ENCODE measurements around the gene CACNB3.

CACNB3 gene

DNA sequence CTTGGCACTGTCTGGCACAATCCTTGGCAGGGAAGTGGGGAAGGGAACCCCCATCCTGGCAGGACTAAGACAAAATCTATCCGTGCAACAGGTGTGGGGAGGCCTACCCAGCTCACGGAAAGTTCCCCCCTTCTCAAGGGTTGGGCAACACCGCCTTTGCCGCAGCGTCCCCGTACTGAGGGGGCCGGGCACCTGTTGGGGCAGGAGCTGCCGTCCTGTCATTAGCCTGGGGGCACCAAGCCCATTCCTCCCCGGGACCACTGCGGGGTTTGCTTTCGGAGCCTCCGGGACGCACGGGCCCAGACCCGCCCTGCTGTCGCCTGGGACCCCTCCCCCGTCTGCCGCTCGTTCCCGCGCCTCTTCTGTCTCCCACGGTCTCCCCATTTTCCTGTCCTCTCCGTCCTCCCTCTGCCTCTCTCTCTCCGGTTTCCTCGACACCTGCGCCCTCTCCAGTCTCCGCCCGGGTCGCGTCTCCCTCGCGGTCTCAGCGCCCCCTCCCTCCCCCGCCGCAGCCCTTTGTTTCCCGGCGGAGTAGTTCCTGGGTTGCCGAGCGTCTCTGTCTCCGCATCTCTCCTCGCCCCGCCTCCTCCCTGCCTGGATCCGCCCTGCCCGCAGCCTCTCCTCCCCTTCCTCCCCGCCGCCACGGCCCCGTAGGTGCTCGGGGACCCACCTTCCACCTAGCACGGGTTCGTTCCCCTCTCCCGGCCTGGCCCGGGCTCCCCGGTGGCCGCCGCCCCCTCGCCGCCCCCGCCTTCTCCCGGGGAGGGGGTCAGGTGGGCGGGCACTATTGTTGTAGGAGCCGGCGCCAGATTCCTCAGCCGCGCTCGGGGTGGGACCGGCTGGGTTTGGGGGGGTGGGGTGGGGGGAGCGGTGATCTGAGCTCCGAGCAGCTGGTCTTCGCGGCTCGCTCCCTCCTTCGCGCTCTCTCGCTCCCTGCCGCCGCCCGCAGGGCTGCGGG lies at the start of gene CACNB3:
Gene CACNB3, plus strand, starts transcription at position 624 of the 958 bp plus-strand sequence. CDS start 434 bp downstream, outside the sequence.
- peak; percentile 84 for DNase-seq

DNA sequence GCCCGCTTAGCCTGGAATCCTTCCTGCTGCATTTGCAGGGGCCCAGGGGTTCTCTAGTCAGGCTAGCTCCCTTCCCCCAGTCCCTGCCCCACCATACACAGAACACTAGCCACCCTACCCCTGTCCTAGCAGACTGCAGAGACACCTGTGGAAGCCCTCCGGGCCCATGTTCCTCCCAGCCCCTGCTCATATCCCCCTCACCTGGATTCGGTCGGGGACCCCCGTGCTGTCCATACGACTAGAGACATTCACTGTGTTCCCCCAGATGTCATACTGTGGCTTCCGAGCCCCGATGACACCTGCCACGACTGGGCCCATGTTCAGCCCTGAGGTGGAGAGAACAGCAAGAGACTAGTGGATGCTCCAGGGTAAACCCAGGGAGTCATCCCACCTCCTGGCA lies 49.6 kb upstream of the CACNB3 start:
- no peak for DNase-seq

DNA sequence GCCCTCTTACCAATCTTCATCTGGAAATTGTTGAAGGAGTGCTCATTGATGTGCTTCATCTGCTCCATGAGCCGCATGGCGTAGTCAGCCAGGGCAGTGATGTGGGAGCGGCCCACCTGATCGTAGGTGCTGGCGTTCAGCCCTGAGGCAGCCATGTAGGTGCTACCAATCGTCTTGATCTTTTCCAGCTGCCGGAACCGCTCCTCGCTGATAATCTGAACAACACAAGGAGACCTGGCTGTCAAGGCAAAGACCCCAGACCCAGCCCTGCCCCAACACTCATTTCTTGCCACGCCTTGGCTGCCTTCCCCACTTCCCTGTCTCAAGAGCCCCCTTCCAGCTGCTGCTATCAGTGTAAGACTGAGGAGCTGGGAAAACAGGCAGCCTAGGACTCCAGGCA lies 47.5 kb upstream of the CACNB3 start:
- no peak for DNase-seq

DNA sequence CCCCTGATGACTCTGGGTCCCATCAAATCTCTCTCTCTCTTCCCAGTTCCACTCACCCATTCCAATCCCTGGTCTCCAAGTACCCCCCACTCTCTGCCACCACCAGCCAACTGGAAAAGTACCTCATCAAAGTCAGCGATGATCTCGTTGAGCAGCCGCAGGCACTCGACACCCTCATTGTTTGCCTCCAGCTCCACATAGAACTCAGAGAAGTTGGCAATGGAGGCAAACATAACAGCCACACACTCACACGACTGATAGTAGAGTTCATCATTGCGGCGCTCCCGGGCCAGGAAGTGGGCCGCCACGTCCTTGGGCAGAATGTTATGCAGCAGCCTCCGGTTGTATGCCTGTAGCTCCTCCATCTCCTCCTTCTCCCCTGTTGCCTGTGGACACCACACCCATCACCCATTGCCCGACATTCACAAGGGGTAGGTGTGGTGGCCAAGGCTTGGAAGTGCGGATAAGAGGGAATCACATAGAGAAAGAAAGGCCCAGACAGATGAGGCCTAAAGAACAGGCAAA lies 46.6 kb upstream of the CACNB3 start:
- no peak for DNase-seq

DNA sequence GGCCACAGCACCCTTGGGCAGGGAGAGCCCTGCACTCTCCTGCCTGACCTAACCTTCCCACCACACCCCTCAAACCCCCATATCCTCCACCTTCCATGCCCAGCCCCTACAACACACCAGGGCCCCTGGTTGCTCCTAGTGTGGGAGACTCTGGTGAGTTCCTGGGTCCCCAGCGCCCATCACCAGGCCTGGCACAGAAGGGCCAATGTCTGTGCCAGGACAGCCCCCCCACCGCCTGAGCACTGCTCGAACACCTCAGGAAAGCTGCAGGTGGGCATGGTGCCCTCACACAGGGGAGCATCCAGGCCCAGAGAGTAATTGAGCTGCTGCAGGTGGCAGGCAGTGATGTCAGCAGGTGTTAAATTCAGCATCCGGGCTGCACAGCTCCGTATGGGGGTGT lies 44.6 kb upstream of the CACNB3 start:
- DNase-seq, result no peak

DNA sequence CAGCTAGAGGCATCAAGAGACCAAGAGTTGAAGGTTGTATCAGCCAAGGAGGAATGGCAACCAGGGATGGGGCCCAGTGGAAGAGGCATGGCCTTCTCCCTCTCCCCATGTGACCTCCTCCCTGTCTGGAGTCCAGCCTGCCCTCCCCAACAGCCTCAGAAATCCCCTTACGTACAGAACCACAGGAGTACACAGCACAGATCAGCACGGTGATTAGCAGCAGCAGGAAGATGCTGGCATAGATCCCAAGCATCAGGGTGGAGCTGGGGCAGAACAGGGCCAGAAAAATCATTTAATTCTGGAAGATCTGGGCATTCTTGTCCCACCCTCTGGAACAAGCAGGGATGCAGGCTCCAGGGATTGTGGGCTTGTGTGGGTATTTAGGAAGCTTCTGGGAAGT lies 43.8 kb upstream of the CACNB3 start:
- no peak for DNase-seq

DNA sequence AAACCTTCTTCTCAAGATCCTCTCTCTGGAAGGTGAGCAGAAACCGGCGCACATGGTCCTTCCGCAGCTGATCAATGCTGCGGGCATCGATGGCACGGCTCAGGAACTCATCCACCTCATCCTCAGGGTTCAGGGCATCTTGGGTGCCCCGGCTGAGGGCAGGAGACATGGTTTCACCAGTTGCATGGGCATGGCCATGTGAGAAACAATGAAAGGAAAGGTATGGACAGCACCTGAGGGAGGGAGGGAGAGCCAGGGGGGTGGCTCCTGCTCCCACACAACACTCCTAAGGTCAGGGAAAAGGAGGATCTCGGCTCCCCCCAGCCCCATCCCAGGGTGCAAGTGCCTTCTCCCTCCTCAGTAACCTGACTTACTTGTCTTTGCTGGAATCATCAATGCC lies 43.0 kb upstream of the CACNB3 start:
- DNase-seq, result no peak

DNA sequence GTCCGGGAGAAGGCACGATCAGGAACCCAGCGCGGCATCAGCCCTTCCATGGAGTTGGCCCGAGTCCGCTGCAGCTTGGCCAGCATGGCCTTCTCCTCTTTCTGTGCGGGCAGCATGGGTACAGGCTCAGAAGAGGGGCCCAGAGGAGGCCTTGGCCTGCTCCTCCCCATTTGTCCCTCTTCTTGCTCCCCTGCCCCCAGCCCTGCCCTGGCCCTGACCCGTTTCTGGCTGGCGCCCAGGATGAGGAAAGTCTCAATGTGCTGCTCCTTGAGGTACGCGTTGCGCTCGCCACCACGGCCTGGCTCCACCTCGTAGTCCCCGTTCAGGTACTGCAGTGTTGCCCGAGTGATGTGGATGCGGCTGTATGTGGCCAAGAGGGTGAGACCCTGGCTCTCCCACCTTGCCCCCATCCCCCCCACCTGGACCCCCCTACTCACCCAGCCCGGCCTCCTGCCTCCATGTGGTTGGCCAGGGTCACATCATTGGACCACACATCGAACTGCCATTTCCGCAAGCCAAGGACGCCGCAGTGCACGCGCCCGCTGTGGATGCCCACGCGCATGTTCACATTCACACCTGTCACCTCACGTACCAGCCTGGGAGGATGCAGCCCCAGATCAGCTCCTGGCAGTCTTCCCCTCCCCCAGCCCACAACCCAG lies 42.2 kb upstream of the CACNB3 start:
- DNase-seq, result no peak

DNA sequence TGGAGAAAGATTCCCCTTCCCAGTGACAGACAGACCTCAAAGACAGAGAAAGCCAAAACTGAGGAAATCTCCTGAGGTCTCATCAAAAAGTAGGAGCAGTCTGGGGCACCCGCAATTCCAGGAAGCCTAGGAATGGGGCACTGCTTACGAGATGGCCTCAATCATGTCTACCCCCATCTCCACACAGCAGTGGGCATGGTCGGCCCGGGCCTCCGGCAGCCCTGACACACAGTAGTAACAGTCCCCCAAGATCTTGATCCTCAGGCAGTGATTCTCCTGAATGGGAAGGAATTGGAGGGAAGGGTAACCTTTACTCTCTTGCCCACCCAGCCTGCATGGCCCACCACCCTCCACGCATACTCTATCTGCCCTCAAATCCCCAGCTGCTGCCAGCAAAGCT lies 41.3 kb upstream of the CACNB3 start:
- no peak for DNase-seq

DNA sequence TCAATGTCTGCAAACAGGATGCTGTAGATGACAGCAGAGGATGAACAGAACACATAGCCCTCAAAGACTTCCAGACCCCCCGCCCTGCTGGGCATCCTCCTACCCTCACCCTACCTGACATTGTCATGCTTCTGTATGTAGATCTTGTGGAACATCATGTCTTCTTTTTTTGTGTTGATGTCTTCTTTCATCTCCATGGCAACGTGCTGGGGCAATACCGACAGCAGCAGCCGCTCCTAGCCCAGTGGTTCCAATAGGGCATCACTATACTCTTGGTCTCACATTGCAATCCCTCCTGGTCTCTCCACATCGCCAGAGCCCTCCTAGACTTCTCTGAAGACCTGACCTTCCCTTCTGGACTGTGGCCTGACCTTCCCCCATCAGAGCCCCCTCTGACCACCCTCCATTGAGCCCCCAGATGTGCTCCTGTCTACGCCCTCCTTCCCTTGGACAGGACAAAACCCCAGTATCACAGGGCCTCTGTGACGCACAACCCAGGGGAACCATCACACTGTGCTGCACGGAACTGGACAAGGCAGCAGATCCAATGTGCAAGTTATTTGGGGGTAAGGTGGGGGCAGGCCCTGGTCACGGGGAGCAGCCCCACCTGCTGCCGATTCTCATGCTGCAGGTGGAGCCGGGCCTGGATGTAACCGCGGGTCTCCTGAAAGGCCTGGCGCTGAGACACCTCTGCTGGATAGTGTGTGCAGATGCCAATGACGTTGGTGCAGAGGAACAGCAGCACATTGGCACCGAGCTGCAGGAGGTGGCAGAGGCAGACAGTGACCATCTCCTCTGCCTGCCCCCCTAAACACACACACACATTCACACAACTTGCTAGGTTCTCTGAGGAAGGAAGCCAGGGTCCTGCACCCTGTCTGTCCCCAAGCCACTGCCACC lies 40.5 kb upstream of the CACNB3 start:
- no peak for DNase-seq

DNA sequence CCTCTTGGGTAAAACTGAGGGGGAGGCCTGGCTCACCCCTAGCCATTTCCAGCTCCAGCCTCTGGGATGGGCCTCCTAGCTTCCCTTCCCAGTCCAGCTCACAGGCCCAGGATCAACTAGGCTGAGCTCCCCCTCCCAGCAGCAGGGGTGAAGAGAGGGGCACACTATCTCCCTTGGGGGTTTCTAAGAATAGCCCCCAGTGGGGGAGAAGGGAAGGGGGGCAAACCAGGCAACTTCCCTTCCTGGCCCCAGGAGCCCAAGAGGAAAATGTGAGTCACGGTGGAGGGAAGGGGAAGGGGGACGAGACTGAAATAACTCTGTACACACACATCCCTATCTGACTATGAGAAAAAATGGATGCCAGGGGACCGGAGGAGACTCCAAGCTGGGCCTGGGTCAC lies 38.4 kb upstream of the CACNB3 start:
- DNase-seq, result no peak

DNA sequence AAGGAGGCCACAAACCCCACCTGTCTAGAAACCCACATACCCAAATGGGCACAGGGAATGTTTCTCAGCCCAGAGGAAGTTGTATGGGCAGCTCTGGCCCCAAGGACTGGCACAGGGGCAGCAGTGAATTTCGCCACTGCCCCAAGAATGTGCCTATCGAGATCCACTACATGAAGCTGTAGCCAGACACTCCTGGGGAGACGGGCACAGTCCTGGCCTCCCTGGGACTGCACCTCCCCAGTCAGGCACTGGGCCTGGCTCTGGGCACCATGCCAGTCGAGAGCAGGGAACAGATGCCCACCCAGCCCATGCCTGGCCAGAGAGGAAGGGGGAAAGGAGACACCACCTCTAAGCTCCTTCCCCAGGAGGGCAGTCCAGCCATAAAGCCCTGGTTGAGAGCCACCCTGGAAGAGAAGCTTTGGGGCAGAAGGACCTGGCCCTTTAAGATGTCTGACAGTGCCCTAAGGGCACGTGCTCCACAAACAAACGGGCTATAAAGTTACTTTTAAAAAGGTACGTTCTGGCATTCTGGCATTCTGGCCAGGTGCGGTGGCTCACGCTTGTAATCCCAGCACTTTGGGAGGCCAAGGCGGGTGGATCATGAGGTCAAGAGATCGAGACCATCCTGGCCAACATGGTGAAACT lies 37.8 kb upstream of the CACNB3 start:
- DNase-seq, result no peak

DNA sequence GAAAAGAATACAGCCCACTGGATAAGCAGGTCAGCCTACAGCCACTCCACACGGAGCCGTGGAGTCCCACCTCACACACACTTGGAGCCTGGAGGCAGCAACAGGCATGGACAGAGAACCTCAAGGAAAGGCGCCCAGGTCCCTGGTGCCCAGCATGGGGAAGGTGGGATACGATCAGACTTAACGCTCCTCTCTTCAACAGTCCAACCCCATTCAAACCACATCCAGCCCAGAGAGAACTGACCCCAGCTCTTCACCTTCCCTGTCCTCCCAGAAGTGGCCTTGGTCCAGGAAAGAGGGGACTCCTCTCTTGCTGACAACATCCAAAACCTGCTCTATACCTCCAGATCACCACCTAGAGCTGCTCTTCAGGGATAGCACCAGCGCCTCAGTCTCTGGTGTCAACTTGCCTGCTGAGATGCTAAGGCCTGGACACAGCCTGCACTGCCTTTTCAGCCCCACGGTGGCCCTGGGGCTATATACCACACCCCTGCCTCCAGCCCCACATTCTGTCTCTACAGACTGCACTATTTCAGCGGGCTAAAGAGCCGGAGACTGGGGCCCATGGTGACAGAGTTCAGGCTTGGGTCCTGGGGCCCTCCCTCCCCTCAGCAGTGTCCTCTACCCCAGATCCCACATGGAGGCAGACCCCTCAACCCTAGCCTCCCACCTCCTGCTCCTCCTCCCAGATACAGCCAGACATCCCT lies 36.4 kb upstream of the CACNB3 start:
- DNase-seq, result no peak

DNA sequence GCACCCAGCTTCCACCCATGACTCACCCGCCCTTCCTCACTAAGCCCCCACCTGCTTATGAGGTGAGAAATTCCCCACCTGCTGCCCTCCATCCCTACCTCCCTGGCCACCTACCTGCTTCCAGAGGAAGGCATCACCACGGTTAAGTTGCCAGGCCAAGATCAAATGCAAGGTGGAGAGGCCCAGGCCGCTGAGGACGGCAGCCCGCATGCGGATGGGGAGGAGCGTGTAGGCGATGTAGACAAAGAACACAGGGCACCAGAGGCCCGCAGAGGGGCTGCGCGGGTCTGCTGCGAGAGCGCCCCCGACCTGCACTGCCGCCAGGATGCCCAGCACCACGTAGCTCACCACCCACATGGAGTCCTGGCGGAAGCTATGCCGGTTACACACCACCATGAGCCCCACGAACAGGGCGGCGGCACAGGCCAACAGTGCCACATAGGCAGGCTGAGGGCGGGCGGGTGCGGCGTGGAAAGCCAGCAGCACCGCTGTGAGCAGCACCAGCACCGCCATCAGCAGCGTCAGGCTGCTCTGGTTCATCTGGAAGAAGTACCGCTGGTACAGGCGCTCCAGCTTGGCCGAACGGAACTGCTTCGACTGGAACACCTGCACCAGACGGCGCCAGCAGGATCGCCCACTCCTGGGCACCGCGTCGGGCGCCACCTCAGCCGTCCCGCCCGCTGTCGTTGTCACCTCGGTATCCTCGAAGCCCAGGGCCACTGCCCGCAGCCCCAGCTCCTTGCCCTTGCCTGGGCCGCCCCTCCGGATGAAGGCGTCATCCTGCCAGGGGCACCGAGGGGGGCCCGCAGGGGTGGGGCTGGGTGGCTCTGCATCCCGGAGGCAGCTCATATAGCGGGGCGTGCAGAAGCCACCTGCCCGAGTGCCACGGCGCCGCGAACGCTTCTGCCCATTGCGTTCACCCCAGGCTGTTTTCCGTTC lies 35.6 kb upstream of the CACNB3 start:
- no peak for DNase-seq

DNA sequence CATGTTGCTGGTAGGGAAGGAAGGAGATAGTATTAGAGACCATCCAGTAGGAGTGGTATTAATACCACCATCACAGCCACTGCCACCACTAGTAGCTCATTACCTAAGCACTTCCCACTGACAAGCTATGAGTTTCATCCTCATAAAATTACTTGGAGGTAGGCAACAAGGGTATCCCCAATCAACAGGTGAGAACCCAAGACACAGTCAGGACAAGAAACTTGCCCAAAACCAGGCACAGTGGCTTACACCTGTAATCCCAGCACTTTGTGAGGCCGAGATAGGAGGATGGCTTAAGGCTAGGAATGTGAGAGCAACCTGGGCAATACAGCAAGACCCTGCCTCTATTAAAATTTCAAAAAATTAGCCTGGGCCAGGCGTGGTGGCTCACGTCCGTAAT lies 34.9 kb upstream of the CACNB3 start:
- no peak for DNase-seq

DNA sequence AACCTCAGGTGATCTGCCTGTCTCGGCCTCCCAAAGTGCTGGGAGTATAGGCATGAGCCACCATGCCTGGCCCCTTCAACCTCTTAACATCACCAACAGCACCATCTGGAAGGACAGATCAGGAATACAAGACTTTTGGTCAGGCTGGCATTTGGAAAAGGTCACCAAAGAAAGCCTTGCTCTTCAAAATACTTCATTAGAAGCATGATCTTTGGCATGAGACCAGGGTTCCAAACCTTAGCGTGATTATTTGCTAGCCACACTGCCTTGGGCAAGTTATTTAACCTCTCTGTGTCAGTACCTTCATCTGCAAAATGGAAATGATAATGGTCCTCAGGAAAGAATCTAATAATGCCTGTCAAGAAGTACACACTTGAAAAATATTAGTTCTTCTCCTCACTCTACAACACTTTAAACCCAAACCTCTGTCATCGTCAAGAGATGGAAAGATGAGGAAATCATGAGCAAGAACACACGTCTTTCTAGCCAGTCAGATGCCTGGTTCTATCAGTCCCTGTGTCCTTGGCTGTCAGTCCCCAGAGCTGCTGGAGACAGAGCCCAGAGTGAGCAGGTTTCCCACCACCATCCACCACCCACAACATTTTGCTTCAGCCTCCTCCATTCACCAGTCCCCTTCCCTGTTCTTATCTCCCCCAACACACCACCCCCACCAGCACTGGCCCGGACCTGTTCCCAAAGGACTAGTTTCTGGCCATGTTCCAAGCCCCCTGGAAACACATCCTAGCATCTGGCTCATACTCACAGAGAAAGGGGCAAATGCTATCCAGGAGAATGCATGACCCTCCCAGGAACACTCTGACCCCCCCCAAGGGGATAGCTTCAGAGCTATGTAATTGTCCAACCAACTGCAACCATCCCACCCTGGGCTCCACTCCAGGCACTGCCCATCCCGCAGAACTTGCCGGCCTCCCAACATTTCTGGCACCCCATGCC lies 31.4 kb upstream of the CACNB3 start:
- DNase-seq, result no peak

DNA sequence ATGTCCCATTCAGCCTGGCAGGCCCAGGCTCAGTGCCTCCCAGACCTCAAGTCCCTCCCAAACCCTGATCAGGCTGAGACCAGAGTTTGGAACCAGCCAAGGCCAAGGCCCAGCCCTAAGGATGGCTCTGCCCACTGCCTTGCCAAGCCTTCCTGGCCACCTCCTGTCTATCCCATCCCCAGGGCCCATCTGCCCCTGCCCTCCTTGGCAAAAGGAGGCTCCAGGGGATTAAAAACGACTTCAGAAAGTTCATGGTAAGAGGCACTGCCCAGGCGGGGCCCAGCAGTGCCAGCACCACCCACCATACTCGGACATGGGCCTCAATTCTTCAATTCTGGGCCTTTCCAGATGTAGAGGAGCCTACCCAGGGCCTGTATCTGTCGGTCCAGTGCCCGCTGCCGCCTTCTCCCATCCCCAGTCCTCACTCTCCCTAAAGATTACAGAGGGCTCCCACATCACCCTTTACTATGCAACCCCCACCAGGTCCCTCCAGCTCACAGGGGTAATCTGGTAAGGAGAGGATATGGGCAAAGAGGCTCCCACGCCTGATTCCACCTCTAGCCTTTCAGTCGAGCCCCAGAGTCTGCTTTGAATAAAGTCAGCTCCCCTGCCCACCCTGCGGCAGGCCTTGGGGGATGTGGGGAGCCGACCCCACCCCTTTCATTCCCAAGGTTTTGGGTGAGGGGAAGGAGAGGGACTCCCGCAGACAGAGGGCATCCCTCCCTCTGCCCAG lies 30.3 kb upstream of the CACNB3 start:
- DNase-seq, result no peak

DNA sequence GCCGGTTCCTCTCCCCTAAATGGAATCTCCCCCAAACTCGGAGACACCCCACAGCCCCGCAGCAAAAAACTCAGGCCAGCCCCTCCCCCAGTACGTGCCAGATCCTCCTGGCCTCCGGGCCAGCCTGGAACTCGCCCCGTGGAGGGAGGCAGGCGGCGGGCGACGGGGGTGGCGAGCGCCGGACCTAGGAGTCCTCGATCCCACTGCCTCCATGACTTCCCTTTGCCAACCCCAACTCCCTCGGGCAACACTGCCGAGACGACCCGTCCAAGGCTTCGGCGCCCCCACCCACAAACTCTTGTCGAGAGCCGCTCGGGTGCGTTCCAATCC lies 29.8 kb upstream of the CACNB3 start:
- no peak for DNase-seq
